Peyer's patch (tissue), 4 donors: Measurements from ENCODE around the gene ZNF326. TPM values are rescaled to one million over a fixed set of nuclear protein-coding genes. Genes with fewer than 3 reads are reported as not detected.

Source experiments
- DNase-seq, 3 donors: peaks; one replicate each; pipeline ENCODE4 v3.0.0-alpha.2; 2017 to 2019
- H3K27ac ChIP-seq, 4 donors: fragments of 200-600 bp; sonication (generic); one replicate each; pipeline ENCODE4 v1.5.1; 2016 to 2019
- H3K27me3 ChIP-seq, 2 donors: fragments of 200-600 bp; sonication (generic); one replicate each; pipeline ENCODE4 v1.5.1; 2019
- H3K36me3 ChIP-seq, 3 donors: fragments of 200-600 bp; sonication (generic); one replicate each; pipeline ENCODE4 v1.5.1; 2016 to 2019
- H3K4me1 ChIP-seq, 4 donors: fragments of 200-600 bp; sonication (generic); one replicate each; pipeline ENCODE4 v1.5.1; 2016 to 2019
- H3K4me3 ChIP-seq, 4 donors: fragments of 200-600 bp; sonication (generic); 1 replicate in 3 of 4; 2 replicates in 1 of 4; pipeline ENCODE4 v1.5.1; 2016 to 2019; ENCODE audit warnings: mild to moderate bottlenecking in 1 of 4
- H3K9me3 ChIP-seq, 4 donors: fragments of 200-600 bp; sonication (generic); one replicate each; pipeline ENCODE4 v1.5.1; 2016 to 2019; ENCODE audit warnings: mild to moderate bottlenecking in 1 of 4
- CTCF ChIP-seq, 6 experiments: fragments of 450-650 bp in 4 of 6; fragments of 200-600 bp in 2 of 6; sonication (generic) in 1 of 6; IDR thresholded peaks; one replicate each; pipeline ENCODE4 v1.5.1; 2017 to 2019; ENCODE audit warnings: antibody characterized with exemption in 6 of 6, mild to moderate bottlenecking in 3 of 6, moderate library complexity in 1 of 6
- POLR2A ChIP-seq, 2 donors: fragments of 450-650 bp; IDR thresholded peaks; one replicate each; pipeline ENCODE4 v1.5.1; 2017; ENCODE audit warnings: antibody characterized with exemption in 2 of 2, mild to moderate bottlenecking in 2 of 2, moderate library complexity in 2 of 2
- total RNA-seq, 4 donors: library from RNA; depleted of rRNA; stranded (reverse); fragments of >200 nt; gene quantifications; one replicate each; pipeline ENCODE4 v1.1.0, GENCODE V29; 2016

The ZNF326 gene
- total RNA-seq, 4 donors from 2014 or later = 22.3 to 49.9 (median 47.1) TPM

DNA sequence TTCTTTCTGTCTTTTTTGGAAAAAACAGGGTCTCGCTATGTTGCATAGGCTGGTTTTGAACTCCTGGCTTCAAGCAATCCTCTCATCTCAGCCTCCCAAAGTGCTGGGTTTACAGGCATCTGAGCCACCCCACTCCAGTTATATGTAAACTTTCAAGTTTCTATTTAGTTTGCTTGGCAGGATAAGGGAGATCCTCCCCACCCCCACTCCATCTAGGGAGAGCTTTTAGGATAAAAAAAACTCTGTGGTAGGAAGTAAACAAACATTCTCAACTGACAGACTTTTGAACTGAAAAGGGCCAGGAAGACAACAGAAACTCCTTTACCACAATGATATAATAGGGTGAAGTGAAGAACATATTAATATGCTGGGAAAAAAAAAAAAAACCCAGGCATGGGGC, 41.0 kb upstream of the ZNF326 start:
- Histone ChIP-seq H3K9me3 (no peaks in the 10 kb centered on the region), H3K4me1 (no peaks in the 10 kb centered on the region), H3K27me3 (no peaks in the 10 kb centered on the region), H3K27ac (no peak overlapping the region), H3K36me3 (no peaks in the 10 kb centered on the region), H3K4me3 (no peak overlapping the region)
- no peak for DNase-seq
- no peak for TF ChIP-seq POLR2A (IDR thresholded peaks at IDR 0.05)
- TF ChIP-seq CTCF (IDR thresholded peaks at IDR 0.05) = no peak

DNA sequence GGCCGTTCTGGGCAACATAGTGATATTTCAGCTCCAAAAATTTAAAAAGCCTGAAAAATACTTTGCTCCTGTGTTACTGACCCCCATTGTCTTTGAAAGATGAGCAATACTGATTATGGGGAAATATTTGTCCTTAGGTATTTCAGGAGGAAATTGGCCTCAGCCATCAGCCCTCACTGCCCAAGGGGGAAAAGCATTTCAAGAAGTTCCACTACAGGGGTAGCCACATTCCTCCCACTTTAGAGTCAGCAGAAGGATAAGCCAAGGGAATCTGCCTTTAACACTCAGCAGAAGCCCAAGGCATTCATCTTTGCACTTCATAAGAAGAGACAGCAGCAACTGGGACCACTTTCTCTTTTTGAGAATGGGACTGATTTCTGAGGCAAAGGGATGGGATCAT, 40.5 kb upstream of the ZNF326 start:
- H3K27ac ChIP-seq = no peak overlapping the region

DNA sequence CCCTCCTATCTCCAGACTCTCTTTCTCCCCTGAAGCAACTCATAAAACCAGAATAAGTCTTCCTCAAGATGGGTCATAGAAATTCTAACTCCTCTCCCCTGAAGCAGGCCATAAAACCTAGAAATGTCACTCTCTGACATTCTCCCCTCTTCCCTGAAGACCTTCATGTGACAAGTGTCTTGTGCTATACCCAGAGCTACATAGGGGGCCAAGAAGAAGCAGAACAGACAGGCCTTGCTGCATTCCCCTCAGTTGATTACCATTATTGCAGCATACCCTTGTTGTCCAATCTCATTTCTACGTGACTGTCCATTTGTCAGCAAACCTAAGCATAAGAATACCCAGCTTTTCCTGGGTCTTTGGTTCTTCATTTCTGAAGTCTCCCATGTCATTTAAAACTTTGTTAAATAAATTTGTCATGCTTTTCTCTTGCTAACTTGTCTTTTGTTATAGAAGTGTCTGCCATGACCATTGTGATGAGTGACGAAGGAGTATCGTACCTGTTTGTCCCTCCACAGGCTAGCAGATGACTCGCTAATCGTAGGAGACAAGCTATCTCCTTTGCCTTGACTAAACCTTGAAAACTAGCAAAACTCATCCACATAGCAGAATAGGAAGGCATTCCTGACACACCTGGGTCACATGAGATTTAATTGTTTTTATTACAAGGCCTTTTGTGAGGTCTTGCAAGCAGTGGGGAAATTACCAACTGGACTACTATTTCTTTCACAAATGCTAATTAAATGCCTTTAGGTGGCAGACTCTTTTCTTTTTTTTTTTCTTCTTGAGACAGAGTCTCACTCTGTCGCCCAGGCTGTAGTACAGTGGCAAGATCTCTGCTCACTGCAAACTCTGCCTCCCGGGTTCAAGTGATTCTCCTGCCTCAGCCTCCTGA, 39.4 kb upstream of the ZNF326 start:
- TF ChIP-seq CTCF (IDR thresholded peaks at IDR 0.05) = no peak
- no peak for TF ChIP-seq POLR2A (IDR thresholded peaks at IDR 0.05)
- no peaks in the 10 kb centered on the region for H3K4me1 ChIP-seq
- no peak overlapping the region for H3K27ac ChIP-seq
- no peaks in the 10 kb centered on the region for H3K36me3 ChIP-seq
- H3K4me3 ChIP-seq = no peak overlapping the region
- no peaks in the 10 kb centered on the region for H3K27me3 ChIP-seq
- DNase-seq = no peak
- H3K9me3 ChIP-seq = no peaks in the 10 kb centered on the region

More for the DNA sequence above, 40.5 kb upstream of the ZNF326 start:
- no peaks in the 10 kb centered on the region for H3K27me3 ChIP-seq
- no peak for TF ChIP-seq POLR2A (IDR thresholded peaks at IDR 0.05)
- no peak for TF ChIP-seq CTCF (IDR thresholded peaks at IDR 0.05)
- no peaks in the 10 kb centered on the region for H3K9me3 ChIP-seq
- no peak overlapping the region for H3K4me3 ChIP-seq
- no peaks in the 10 kb centered on the region for H3K36me3 ChIP-seq
- H3K4me1 ChIP-seq = no peaks in the 10 kb centered on the region
- no peak for DNase-seq

DNA sequence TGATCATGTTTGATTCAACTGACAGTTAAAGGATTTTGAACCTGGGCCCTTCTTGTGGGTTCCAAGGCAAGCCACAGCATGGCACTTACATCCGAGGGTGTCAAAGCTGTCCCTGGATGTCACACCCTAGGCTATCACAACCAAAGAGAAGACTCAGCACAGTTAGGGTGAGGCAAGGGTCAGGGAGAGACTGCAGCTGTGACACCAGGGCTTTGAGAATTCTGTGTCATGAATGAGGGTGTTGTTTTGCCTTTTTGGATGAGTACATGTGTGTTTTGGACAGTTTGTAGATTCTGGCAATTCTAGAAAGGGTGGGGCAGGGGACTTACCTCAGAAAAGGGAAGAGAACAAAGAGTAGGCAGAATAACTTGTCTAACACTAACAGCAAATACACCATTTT, 37.8 kb upstream of the ZNF326 start:
- DNase-seq = no peak
- Histone ChIP-seq H3K27ac (no peak overlapping the region), H3K36me3 (no peaks in the 10 kb centered on the region), H3K4me3 (no peak overlapping the region), H3K27me3 (no peaks in the 10 kb centered on the region), H3K4me1 (no peaks in the 10 kb centered on the region), H3K9me3 (no peaks in the 10 kb centered on the region)
- no peak for TF ChIP-seq CTCF (IDR thresholded peaks at IDR 0.05)
- TF ChIP-seq POLR2A (IDR thresholded peaks at IDR 0.05) = no peak

GRCh38 chr1:89958851-89959654, 35.9 kb upstream of the ZNF326 start:
- Histone ChIP-seq H3K27ac (no peak overlapping the region), H3K9me3 (no peaks in the 10 kb centered on the region), H3K4me3 (no peak overlapping the region), H3K4me1 (no peaks in the 10 kb centered on the region), H3K27me3 (no peaks in the 10 kb centered on the region), H3K36me3 (no peaks in the 10 kb centered on the region)
- no peak for TF ChIP-seq CTCF (IDR thresholded peaks at IDR 0.05)
- TF ChIP-seq POLR2A (IDR thresholded peaks at IDR 0.05) = no peak
- DNase-seq = no peak
